NCI-H446 (cell line): ENCODE results near the gene OMA1.
"Not testable (repeated sequence)": the region's sequence is repeated elsewhere in the genome, so short reads cannot be mapped to it uniquely, and the experiment has no call there.

Experiments used
- DNase-seq, 2 experiments: peaks; one replicate each; lab custom pipeline; 2025; lab: John Stamatoyannopoulos, UW

OMA1 gene

GRCh38 chr1:58524353-58524945 is 22.1 kb downstream of the OMA1 start:
- DNase-seq: no peak

DNA sequence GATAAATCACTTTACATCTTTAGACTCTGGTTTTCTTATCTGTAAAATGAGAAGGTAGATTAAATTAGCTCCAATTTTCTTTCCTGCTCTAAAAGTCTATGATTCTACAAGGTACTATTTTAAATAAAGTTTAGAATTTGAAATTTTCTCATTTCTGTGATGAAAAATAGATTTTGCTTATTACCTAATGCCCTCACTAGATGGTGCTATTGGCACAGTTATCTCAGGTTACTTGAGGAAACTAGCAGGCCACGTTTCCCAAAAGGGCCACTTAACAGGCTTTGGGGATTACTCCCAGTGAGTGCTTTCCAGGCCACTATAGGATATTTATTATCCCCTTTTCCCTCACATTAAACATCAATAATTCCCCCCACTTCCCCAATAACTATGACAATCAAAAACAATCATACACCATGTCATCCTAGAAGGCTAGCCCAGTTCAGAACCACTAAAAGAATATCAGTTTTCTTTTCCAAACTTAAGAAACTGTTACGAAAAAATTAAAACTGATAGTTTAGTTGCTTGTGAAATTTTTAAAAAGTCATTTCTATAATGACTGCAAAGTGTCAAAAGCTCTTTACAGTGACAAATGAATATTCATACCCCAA is 30.6 kb downstream of the OMA1 start:
- DNase-seq: peak; percentile 73 to 88

- DNase-seq: no peak
Measured at GRCh38 chr1:58513956-58514355, 32.6 kb downstream of the OMA1 start.

DNA sequence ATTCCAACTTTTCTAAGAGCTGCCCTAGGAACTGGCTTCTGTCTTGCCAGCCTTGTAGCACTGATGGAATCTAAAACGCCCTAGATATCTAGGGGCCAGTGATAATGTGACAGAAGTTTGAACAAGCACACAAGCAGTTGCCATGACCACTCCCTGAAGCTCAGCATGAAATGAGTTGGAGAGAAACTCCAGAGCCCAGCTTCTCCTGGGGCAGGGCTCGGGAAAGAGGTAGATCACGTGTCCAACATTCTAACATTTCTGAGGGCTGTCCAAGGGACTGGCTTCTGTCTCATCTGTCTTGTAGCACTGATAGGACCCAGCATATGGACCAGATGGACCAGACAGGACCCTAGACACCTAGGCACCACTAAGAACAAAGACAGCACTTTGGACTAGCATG is 37.9 kb downstream of the OMA1 start:
- no peak for DNase-seq

GRCh38 chr1:58505286-58505685 is 41.2 kb downstream of the OMA1 start:
- no peak for DNase-seq

- no peak for DNase-seq
Measured at GRCh38 chr1:58502519-58502918, 44.0 kb downstream of the OMA1 start.

- no peak for DNase-seq
Measured at GRCh38 chr1:58500043-58500442, 46.5 kb downstream of the OMA1 start.

DNA sequence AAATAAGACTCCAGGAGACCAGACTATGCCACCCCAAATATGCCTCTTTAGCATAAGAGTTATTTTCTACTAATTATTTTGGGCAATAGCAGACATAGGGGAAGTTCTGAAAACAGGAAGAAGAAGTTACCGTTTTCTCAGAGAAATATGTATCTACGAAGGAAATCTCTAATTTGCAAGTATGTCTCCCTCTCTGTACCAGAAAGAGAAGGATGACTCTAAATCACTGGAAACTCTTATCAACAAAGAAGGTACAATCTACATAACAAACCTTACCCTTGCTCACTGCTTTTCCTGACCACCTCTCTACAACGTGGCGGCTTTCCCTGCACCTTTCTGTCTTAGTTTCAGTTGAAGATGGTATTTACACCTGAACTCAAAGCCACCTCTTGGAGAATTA is 49.0 kb downstream of the OMA1 start:
- no peak for DNase-seq

DNA sequence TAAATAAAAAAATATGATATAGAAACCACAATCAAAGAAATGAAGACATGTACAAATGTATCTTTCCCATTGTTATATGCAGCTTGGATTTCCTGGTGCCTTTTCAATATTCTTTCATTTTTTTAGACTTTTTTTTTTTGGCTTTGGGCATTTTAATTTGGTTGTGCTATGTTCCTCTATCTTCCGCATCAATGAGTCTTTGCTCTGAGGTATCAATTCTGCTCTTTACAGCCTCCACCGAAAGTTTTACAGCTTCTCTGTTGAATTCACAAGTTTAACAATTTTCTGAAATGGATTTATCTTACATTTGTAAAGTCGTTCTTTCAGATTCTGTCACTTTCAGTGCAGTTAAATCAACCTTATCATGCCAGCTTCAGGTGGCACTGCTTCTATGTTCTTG is 50.5 kb downstream of the OMA1 start:
- DNase-seq: no peak

DNA sequence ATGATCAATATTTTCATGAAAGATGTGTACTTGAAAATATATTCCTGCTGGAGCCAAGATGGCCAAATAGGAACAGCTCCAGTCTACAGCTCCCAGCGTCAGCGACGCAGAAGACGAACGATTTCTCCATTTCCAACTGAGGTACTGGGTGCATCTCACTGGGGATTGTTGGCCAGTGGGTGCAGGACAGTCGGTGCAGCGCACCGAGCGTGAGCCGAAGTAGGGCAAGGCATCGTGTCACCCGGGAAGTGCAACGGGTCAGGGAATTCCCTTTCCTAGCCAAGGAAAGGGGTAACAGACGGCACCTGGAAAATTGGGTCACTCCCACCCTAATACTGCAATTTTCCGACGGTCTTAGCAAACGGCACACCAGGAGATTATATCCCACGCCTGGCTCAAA is 57.6 kb downstream of the OMA1 start:
- DNase-seq: not testable (repeated sequence)

GRCh38 chr1:58487002-58487401 is 59.5 kb downstream of the OMA1 start:
- no peak for DNase-seq

DNA sequence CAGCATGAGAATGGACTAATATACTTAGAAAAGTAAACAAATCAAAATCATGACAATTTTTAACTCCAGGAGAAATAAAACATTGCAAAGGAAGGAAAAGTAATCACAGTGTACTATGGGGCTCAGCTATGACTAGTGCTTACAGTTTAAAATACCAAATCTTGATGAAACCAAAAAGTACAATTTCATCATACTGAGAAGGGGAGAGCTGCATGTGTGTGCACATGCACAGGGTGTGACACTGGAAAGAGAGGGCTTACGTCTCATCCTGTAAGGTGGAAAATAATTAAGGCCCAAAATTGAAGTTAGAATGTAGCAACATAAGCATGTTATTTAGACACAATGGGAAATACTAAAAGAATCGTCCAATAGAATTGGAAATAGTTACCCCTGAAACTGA is 64.6 kb downstream of the OMA1 start:
- DNase-seq: no peak

- DNase-seq: no peak
Measured at GRCh38 chr1:58480191-58480590, 66.3 kb downstream of the OMA1 start.

- DNase-seq: no peak
Measured at GRCh38 chr1:58477390-58477789, 69.1 kb downstream of the OMA1 start.

GRCh38 chr1:58476179-58476578 is 70.3 kb downstream of the OMA1 start:
- DNase-seq: no peak

DNA sequence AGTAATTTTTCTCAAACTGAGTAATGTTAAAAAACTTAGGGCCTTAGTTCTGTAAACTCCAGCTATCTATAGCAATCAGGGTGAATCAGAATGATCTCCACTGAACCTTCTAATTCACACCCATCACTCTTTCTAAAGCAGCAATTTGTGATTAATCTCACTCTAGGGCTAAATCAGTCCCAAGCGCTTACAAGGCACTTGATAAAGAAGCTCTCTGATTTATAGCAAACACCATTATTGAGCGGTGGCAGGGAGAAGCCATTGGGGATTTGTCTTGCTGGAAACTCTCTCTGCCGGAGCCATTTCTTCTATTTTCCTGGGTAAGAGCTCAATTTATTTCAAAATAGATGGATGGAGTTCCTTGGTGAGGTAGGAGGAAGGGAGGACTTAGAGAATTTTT is 77.0 kb downstream of the OMA1 start:
- no peak for DNase-seq

DNA sequence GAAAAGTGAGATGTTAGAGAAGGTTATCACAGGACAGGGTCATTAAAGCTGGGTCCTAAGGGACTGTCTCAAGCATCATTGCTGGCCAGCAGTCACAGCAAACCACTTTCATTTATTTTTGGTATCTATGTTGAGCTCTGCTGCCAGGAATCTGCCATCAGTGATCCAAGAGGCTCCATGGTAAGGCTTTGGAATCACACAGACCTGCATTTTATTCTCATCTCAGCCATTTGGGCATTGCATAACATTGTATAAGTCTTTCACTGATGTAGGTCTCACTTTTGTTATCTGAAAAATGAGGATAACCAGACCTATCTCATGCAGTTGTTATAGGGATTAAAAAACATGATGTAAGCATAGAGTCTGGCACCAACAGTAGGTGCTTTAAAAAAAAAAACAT is 77.5 kb downstream of the OMA1 start:
- DNase-seq: no peak

DNA sequence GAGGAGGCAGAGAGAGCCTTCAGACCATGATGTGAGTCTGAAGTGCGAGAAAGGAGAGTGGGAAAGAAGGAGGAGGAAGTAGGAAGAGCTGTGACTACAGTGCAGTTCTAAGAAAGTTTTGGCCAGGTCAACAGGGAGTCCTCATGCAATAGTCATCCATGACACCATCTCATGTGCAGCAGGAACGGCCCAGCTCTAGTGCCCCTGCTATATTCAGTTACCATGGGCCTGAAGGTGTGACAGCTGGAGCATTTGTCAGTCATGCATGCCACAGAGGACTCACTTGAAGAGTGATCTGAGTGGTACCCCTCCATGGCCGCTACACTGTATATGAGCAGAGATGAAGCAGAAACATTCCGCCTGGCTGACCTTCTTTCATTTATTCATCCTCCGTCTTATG is 77.9 kb downstream of the OMA1 start:
- no peak for DNase-seq

DNA sequence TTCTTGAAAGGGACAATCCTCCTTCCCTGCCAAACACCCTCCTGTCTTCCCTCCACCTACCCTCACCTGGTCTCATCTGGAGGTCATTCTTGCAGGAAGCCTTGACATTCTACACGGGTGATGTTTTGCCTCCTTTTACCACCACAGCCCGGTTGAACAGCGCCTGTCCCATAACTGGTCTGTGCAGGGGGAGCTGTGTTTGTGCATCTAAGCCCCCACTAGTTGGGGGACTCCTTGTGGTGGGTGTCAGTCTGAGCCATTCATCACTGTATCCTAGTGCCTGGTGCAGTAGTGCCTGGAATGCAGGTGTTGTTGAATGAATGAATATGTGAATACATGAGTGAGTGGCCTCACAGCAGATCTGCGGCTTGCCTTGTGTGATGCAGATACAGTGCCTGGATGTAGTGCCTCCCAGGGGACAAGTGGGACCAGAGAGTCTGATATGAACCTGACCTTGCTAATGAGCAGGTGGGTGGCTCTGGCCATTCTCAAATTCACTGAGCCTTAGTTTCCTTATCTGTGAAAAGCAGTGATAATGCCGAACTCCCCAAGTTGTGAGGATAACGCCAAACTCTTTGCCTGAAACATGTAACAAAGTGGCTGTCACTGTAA is 79.8 kb downstream of the OMA1 start:
- no peak for DNase-seq

GRCh38 chr1:58465825-58466629 is 80.5 kb downstream of the OMA1 start:
- DNase-seq: peak in 1 of 2 experiments; percentile 22

DNA sequence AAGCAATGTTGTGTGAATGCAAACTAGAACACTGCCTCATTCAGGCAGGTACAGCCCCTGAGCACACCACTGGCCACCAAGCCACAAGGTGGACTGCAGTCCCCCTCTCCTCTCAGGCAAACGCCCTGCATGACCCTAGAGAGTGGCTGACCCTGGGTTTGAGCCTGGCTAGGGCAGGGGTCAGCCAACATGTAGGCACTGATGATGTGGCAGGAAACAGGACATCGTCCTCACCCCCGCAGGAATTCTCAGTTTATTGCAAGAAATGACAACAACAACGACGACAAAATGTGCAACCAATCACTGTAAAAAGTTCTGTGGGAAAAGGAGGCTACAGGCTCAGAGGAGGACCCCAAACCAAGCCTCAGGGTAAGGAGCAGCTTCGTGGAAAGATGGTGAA is 81.3 kb downstream of the OMA1 start:
- no peak for DNase-seq

GRCh38 chr1:58460469-58460868 is 86.1 kb downstream of the OMA1 start:
- DNase-seq: no peak

GRCh38 chr1:58459911-58460310 is 86.6 kb downstream of the OMA1 start:
- peak; percentile 14 to 77 for DNase-seq
